ENCODE data around the gene TBC1D24. TPM values are rescaled to one million over a fixed set of nuclear protein-coding genes. Genes with fewer than 3 reads are reported as not detected.

TBC1D24 gene
- total RNA-seq, 3 donors from 2014 or later, result 6.9 to 14.3 (median 8.5) TPM

DNA sequence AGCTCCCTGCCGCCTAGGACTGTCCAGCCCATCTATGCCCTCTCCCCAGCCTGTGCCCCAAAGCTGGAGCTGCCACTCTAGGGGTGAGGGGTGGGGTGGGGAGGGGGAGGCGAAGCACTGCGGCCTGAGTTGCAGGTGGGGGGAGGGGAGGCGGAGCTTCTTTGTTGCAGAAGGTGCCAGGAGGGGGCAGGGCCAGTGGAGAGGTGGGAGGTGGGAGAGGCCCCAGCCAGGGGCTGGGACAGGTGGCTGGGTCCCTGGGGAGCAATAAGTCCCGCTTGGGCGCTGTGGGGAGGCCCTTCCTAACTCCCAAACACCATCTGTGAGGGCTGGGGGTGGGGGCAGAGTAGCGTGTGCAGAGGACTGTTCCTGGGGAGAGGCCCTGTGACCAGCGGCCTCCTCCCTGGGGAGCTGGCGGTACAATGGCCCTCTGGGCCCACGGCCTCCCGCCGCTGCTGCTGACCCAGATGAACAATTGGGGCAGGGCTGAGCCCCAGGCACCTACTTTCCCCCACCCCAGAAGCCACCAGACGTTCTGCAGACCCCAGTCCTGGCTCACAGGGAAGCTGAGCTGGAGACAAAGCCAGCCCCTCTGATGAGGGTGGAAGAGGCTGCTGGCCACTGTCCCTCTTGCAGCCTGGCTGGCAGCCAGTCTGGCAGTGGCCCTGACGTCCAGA lies 6.1 kb upstream of the TBC1D24 start:
- H3K9me3 ChIP-seq, result no peaks in the 10 kb centered on the region
- ATAC-seq, result no peak

DNA sequence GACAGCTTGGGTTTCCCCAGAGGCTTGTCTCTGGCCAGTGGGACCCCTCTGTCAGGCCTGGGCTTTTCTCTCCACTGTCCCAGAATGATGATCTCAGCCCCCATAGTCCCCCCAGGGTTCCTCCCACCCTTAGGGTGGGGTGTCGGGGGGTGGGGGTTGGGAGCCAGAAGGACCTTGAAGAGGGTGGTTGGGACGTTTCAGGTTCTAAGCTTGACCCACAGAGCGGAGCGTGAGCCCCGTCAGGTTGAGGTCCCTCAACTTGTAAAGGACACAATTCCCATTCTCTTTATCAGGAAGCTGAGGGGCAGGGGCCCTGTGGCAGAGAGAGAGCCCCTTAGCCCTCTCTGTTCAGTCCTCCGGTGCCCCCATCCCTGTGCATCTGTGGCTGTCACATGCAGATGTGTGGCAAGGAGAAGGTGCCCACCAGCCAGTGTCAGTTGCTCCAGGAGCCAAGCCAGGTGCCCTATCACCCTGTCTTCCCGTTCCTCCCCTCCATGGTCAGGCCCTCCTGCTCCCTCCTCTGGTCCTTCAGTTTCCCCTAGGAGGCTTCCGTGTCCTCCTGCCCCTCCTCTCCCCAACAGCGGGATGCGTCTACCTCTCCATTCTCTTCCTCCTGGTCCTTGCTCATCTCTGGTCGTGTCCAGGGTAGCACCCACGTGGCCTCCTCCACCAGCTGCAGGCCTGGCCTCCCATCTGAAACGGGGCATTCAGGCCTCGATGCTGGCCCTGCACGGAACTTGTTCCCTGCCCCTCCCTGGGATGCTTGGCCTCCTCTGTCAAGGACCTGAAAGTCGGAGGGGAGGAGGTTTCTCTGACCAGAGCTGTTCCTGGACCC lies 5.3 kb upstream of the TBC1D24 start:
- TF ChIP-seq, protein P1, sequence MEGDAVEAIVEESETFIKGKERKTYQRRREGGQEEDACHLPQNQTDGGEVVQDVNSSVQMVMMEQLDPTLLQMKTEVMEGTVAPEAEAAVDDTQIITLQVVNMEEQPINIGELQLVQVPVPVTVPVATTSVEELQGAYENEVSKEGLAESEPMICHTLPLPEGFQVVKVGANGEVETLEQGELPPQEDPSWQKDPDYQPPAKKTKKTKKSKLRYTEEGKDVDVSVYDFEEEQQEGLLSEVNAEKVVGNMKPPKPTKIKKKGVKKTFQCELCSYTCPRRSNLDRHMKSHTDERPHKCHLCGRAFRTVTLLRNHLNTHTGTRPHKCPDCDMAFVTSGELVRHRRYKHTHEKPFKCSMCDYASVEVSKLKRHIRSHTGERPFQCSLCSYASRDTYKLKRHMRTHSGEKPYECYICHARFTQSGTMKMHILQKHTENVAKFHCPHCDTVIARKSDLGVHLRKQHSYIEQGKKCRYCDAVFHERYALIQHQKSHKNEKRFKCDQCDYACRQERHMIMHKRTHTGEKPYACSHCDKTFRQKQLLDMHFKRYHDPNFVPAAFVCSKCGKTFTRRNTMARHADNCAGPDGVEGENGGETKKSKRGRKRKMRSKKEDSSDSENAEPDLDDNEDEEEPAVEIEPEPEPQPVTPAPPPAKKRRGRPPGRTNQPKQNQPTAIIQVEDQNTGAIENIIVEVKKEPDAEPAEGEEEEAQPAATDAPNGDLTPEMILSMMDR (IDR thresholded peaks at IDR 0.05), result no peak
- DNase-seq (no peak), ATAC-seq (no peak)
- Histone ChIP-seq H3K36me3 (ENCODE audit: low read depth) (no peaks in the 10 kb centered on the region), H3K9me3 (no peaks in the 10 kb centered on the region), H3K4me3 (no peak overlapping the region), H3K4me1 (ENCODE audit: low read depth) (peaks cover 37% of the 10 kb centered on the region)
- intact Hi-C loops (cut with DNase I, micrococcal nuclease), result no loop called here

More for the DNA sequence above, 6.1 kb upstream of the TBC1D24 start:
- TF ChIP-seq, protein P1 (IDR thresholded peaks at IDR 0.05), result no peak
- DNase-seq, result no peak
- H3K36me3 ChIP-seq (ENCODE audit: low read depth), result no peaks in the 10 kb centered on the region
- intact Hi-C loops (cut with DNase I, micrococcal nuclease), result no loop called here
- H3K4me3 ChIP-seq, result no peak overlapping the region
- H3K4me1 ChIP-seq (ENCODE audit: low read depth), result peaks cover 37% of the 10 kb centered on the region

DNA sequence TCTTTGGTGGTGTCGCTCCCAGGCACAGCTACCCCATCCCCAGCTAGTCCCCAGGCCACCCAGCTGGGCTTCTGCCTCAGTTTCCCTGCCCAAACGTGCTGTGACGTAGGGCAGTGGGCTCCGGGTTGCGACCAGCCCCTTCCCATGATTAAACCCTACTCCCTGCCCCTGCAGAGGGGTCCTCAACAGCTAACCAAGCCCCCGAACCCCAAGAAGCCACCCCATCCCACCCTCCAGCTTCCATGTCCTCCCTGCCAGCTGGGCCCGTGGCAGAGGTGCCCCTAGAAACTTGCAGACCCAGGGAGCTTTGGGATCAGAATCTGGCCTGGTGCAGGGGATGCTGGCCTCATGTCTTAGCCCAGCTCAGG lies 4.7 kb upstream of the TBC1D24 start:
- H3K4me1 ChIP-seq (ENCODE audit: low read depth), result peaks cover 37% of the 10 kb centered on the region
- no peak overlapping the region for H3K4me3 ChIP-seq
- intact Hi-C loops (cut with DNase I, micrococcal nuclease), result no loop called here
- DNase-seq (no peak), ATAC-seq (no peak)
- no peaks in the 10 kb centered on the region for H3K9me3 ChIP-seq
- TF ChIP-seq, protein P1 (IDR thresholded peaks at IDR 0.05), result no peak
- H3K36me3 ChIP-seq (ENCODE audit: low read depth), result no peaks in the 10 kb centered on the region

DNA sequence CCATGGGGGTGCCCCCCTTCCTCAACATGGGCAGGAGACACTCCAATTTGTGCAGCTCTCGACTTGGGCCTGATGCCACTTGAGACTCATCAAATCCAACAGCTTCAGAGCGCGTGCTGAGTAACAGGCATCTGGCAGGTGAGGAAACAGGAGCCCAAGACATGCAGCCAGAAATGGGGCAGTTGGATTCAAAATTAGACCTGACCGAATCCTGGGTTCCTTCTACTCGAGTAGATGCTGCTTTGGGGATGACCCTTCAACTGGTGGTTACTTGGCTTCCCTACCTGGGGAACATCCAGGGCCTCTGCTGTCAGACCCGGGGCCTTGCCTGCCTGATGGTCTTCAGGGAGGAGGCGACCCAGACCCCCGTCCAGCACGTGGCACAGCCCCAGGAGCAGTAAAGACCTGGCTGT lies 4.3 kb upstream of the TBC1D24 start:
- TF ChIP-seq, protein P1 (IDR thresholded peaks at IDR 0.05), result no peak
- Histone ChIP-seq H3K4me1 (ENCODE audit: low read depth) (peaks cover 38% of the 10 kb centered on the region), H3K9me3 (no peaks in the 10 kb centered on the region), H3K4me3 (no peak overlapping the region), H3K36me3 (ENCODE audit: low read depth) (no peaks in the 10 kb centered on the region)
- intact Hi-C loops (cut with DNase I, micrococcal nuclease), result no loop called here
- no peak for ATAC-seq
- DNase-seq, result no peak

DNA sequence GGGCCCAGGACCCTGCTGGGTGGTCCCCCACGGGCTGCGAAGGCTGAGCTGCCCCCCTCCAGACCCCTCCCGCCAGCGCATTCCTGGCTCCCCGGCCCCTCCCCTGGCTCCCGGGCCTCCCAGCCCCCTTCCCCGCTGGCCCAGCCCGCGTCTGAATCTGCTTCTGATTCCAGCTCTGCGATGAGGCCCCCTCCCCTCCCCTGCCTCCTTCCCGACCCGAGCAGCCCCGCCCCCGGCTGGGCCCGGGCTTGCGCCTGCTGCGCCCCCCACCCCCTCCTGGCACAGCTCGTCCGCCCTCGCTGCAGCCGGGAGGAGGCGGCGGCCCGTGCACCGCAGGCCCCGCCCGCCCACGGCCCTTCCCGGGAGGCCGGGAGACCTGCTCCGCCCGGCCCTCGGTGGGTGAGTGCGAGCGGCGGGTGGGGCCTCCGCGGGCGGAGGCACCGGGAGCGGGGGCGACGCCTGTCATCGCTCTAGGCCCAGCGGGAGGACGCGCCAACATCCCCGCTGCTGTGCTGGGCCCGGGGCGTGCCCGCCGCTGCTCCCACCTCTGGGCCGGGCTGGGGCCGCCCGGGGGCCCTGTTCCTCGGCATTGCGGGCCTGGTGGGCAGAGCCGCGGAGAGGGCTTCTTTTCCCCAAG lies 3.8 kb upstream of the TBC1D24 start, which contains the start of gene NTN3:
TSS of gene NTN3 (plus strand) at position 282 of the 637 bp plus-strand sequence. CDS start 405 bp downstream, outside the sequence.
- Histone ChIP-seq H3K4me1 (ENCODE audit: low read depth) (peaks cover 43% of the 10 kb centered on the region), H3K9me3 (no peaks in the 10 kb centered on the region), H3K36me3 (ENCODE audit: low read depth) (no peaks in the 10 kb centered on the region), H3K4me3 (no peak within 1 kb of the TSS)
- DNase-seq (peak in 1 of 3 donors; percentile 42), ATAC-seq (no peak)
- TF ChIP-seq, protein P1 (IDR thresholded peaks at IDR 0.05), result no peak
- intact Hi-C loops (cut with DNase I, micrococcal nuclease), result no loop called here
